Choroid plexus epithelial cell (primary cell): Measurements from ENCODE around the gene UNC5B.

Experiments used
- DNase-seq: peaks from one replicate; pipeline ENCODE4 v3.0.0-alpha.2; 2010; ENCODE audit warnings: low read depth
- H3K4me3 ChIP-seq: 2 replicates; pipeline ENCODE4 v1.5.1; 2011; ENCODE audit warnings: low read depth, mild to moderate bottlenecking, control low read depth, low read length, moderate library complexity
- TF ChIP-seq, protein P1 (sequence below): conservative IDR thresholded peaks from 2 replicates; pipeline ENCODE4 v1.5.1; 2011; ENCODE audit warnings: low read depth, mild to moderate bottlenecking, control low read depth, inconsistent platforms, low read length, moderate library complexity

UNC5B gene

DNA sequence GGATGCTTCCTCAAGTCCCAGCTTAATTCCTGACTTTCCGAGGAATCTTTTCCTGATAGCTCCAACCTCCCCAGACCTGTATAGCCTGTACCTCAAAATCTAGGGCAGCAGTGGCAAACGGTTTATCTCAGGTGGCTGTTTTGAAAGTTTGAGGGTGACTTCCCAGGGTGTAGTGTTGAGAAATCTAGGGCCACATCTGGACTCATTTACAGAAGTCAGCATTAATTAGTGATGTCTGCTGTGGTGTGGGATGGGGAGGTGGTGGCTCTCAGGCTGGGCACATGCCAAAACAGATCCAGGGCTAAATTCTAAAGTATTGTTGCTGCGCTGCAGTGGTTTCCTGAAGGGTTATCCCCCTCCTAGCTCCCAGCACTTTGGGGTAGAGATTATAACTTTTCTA lies 38.0 kb downstream of the UNC5B start:
- DNase-seq = no peak
- TF ChIP-seq, protein P1, sequence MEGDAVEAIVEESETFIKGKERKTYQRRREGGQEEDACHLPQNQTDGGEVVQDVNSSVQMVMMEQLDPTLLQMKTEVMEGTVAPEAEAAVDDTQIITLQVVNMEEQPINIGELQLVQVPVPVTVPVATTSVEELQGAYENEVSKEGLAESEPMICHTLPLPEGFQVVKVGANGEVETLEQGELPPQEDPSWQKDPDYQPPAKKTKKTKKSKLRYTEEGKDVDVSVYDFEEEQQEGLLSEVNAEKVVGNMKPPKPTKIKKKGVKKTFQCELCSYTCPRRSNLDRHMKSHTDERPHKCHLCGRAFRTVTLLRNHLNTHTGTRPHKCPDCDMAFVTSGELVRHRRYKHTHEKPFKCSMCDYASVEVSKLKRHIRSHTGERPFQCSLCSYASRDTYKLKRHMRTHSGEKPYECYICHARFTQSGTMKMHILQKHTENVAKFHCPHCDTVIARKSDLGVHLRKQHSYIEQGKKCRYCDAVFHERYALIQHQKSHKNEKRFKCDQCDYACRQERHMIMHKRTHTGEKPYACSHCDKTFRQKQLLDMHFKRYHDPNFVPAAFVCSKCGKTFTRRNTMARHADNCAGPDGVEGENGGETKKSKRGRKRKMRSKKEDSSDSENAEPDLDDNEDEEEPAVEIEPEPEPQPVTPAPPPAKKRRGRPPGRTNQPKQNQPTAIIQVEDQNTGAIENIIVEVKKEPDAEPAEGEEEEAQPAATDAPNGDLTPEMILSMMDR = no peak
- no peak overlapping the region for H3K4me3 ChIP-seq

DNA sequence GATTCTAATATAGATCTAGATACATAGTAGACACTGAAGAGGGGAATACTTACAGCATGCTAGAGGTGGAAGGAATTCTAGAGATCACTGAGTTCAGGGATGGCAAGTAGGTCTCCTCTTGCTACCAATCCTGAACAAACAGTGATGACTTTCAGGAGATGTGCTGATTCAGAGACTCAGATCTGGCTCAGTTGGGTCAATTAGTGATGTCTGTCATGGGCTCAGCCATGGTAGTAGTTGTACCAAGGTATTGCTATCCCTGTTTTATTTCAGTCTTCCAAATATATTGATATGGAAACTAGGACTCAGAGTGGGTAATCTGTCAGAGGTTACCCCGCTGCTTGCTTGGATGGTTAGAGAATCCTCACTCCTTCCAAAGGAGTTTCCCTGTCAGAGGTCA lies 38.5 kb downstream of the UNC5B start:
- no peak for DNase-seq
- TF ChIP-seq, protein P1 = no peak
- no peak overlapping the region for H3K4me3 ChIP-seq

DNA sequence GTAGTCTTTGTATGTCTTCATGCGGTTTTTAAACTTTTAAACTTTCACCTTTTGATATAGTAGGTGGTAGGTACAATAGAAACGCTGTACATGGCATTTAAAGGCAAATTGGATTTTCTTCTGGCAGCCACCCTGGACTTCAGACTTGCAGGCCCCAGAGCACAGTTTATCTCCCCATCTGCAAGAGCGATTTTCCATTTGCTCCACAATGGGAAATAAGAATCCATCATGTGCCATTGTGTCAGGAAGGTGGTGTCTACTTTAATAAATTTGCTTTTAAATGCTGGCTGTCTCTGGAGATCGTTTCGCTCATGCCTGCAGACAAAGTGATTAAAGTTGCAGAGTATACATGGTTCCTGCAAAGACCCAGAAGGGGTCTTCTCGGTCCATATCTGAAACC lies 38.9 kb downstream of the UNC5B start:
- no peak overlapping the region for H3K4me3 ChIP-seq
- TF ChIP-seq, protein P1 = no peak
- DNase-seq = no peak

DNA sequence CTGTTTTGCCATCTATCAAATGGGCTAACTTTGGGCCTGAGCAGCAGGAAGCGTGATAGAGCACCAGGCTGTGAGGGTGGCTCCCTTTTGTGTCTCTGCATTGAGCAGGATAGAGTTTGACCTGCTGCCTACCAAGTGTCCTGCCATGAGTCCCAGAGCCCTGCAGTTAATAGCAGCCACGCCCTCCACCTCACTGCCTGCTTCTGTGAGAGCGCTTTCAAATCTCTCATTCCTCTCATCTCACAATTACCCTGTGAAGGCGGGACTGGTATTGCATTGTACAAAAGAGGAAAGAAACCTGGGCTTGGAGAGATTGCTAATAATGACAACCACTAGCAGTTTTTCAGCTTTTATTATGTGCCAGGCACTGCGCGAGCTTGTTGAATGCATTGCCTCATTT lies 39.9 kb downstream of the UNC5B start:
- TF ChIP-seq, protein P1 = no peak
- H3K4me3 ChIP-seq = no peak overlapping the region
- no peak for DNase-seq

DNA sequence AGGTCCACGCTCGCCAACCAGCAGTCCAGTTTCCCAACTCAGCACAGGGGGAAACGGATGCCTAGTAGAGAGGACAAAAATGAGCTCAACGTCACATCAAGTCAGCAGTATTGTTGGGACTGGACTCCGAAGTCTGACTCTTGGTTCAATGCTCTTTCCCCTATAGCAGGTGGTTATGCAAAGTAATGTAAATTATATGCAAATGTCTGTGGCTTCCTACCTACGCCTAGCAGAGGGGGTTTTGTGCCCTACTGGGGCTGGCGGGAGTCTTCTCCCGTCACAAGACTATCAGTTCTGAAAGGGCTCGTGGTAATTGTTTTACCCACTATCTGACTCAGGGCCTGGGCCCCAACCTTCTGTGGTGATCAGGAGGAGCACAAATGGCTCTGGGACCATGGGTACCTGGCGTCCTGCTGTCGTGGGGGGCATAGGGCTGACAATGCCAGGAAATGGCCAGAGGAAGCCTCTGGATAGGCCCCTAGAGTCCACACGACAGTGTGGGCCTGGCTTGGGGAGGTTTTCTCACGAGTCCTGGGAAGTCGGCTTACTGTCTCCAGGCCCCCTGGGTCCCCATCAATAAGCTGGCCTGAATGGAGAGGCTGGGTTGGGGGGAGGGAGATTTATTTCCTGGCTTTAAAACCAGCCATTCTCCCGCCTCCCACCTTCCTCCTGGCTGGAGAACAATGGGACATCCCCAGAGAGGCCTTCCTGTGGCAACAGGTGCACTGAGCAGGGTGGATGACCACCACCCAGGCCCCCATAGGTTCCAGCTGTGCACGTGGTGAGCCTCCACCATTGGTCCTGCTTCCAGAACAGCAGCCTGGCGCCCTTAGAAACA lies 41.8 kb downstream of the UNC5B start:
- no peak for DNase-seq
- TF ChIP-seq, protein P1 = no peak

DNA sequence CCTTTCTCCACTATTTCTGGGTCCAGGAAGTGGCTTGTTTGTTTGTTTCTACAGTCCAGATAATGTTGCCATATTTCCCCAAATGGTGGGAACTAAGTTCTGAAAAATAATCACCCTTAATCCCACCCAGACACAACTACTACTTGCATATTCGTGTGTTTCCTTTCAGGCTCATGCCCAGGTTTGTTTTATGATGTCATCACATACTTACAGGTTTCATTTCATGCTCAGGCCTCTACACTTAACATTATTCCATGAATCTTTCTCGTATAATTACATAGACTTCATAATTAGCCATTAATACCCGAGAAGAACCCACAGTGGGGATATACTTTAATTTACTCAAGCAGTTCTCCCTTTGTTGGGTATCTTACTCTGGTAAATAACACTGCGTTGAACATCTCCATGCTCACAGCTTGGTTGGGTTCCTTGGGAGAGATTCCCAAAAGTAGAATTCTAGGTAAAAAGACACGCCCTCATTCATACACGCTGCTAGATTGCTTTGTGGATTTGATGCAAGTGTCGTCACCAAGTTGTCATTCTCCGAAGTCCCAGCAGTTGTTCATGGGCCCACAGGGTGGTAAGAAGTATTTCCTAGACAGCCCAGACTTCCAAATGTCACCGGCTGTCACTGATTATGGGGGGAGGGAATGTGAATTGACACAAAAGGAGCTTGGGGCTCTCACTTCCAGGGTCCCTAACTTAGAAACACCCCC lies 42.6 kb downstream of the UNC5B start:
- no peak overlapping the region for H3K4me3 ChIP-seq
- no peak for DNase-seq
- TF ChIP-seq, protein P1 = no peak

More for the DNA sequence above, 41.8 kb downstream of the UNC5B start:
- no peak overlapping the region for H3K4me3 ChIP-seq

DNA sequence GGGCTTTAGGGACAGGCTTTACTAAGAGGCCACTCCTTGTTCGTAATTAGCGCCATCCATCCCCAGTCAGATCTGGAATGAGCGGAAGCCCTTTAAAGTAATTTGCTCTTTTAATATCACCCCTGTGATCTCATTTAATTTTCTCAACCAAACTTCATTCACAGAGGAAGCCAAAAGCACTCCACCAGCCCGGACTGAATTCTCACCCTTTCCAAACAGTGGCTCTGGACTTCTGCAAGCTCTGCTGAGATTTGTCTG lies 43.1 kb downstream of the UNC5B start:
- no peak for DNase-seq
- H3K4me3 ChIP-seq = no peak overlapping the region
- TF ChIP-seq, protein P1 = no peak
